Head of caudate nucleus (tissue), 42 donors: ENCODE measurements around the gene GJA4.
A peak's percentile ranks its signal among the peaks of the same experiment; 100 is the strongest.
"Not testable (repeated sequence)": the region's sequence is repeated elsewhere in the genome, so short reads cannot be mapped to it uniquely, and the experiment has no call there.

Experiments used
- DNase-seq, 42 donors: peaks; one replicate each; pipeline versions ENCODE4 v3.0.0 to v3.0.0-alpha.2; 2020 to 2021; ENCODE audit warnings: mixed read lengths in 7 of 42
- intact Hi-C: fragments of 100-400 bp; cut with DNase I; formaldehyde crosslinking; loops from one replicate; pipeline ENCODE4 v1.15.0; 2022

GJA4 gene

GRCh38 chr1:34762474-34763141, 30.2 kb upstream of the GJA4 start:
- intact Hi-C loops = no loop called here
- DNase-seq = no peak

DNA sequence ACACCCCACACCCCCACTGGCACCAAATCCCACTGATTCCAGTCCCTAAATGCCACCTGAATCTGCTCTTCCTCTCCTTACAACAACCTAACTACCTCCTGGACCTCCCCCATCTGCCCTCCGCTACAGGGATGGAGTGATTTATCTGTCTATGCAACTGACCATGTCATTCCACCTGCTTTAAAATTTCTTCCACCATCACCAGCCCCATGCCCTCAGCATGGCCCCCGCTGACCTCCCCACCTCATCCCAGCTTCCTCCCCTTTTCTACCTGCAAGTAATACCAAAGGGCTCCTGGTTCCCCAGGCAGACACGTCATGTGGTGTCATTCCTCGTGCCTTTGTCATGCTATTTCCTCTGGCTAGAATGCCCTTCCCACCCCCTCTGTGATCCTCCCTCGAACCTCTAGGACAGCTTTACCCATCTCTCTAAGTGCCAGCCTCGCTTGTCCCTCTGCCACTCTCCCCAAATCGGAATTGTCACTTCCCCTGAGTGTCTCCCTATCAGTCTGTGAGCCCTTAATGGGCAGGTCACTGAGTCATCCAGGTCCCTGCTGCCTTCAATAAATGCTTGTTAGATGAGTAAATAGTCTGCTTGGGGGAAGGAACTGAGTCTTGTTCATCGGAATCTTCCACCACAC, 29.5 kb upstream of the GJA4 start:
- DNase-seq = no peak

DNA sequence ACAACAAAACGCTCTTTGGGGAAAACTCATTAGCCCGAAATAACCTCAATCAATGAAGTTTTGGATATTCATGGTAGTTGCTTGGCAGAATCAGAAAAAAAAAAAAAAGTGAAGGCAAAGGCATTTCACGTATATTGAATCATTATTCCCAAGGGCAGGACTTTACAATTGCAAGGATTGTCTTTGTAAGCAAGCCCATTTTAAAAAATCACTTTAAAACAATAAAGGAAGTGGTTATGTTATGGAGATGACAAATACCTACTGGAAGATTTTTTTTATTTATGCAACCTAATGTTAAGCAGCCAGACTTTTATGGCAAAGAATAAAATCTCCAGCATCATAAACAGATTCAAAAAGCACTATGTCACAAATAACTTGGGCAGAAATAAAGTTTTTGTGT, 23.9 kb upstream of the GJA4 start:
- DNase-seq = no peak
- intact Hi-C loops = no loop called here

More for the DNA sequence above, 29.5 kb upstream of the GJA4 start:
- intact Hi-C loops = no loop called here

GRCh38 chr1:34770891-34771504, 21.8 kb upstream of the GJA4 start:
- DNase-seq = peak in 34 of 42 donors; percentile 12 to 92 (median 62)
- intact Hi-C loops = no loop called here

DNA sequence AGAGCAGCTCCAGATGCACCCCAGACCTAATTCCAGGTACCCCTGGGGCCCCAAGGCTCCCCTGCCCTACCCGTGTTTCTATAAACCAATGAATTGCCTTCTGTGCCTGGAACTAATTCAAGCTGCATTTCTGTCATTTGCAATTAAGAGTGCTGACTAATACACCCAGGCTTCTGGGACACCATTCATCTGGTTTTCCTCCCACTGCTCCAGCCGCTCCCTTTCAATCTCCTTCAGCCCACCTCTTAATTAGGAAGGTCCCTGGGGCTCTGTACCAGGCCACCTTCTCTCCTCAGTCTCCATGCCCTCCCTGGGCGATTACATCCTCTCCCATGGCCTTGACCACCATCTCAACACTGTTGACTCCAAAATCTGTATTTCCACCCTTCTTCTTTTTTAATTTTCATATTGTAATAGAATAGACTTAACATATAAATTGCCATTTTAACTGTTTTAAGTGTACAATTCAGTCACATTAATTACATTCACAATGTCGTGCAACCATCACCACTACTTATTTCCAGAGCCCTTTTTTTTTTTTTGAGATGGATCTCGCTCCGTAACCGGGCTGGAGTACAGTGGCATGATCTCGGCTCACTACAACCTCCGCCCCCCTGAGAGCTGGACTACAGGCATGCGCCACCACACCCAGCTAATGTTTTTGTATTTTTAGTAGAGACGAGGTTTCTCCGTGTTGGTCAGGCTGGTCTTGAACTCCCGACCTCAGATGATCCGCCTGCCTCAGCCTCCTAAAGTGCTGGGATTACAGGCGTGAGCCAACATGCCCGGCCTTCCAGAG, 21.0 kb upstream of the GJA4 start:
- peak in 5 of 42 donors; percentile 15 to 60 (median 32) for DNase-seq
- intact Hi-C loops = no loop called here

DNA sequence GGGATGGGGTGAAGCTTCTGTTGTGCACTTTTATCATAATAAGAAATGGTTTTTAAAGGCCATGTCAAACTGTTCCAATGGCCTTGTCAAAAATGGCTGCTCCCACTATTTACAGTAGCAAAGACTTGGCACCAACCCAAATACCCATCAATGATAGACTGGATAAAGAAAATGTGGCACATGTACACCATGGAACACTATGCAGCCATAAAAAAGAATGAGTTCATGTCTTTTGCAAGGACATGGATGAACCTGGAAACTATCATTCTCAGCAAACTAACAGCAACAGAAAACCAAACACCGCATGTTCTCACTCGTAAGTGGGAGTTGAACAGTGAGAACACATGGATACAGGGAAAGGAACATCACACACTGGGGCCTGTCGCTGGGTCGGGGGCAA, 19.7 kb upstream of the GJA4 start:
- intact Hi-C loops, DNase-seq: not testable (repeated sequence)

- intact Hi-C loops = no loop called here
- no peak for DNase-seq
These were observed 17.8 kb upstream of the GJA4 start for GRCh38 chr1:34774957-34775356.

DNA sequence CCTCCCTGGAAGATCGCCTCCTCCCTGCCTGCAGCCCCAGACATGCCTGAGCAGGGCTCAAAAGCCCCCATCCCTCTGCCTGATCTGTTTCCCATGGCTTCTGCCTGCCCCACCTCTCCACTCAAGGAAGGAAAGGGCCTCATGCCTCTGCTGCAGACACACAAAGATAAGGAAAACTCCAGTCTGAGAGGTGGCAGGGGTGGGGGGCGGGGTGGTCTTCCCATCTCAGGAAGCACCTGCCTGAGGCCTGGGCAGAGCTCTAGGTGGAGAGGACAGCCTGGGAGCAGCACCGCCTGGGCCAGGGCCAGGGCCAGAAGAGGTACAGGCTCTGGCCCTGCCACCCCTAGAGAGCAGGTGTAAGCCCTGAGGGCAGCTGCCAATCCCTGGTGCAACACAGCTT, 15.9 kb upstream of the GJA4 start:
- intact Hi-C loops = no loop called here
- no peak for DNase-seq

GRCh38 chr1:34777519-34778321, 15.1 kb upstream of the GJA4 start:
- intact Hi-C loops = no loop called here
- no peak for DNase-seq

GRCh38 chr1:34778381-34778780, 14.4 kb upstream of the GJA4 start:
- intact Hi-C loops = no loop called here
- DNase-seq = no peak

DNA sequence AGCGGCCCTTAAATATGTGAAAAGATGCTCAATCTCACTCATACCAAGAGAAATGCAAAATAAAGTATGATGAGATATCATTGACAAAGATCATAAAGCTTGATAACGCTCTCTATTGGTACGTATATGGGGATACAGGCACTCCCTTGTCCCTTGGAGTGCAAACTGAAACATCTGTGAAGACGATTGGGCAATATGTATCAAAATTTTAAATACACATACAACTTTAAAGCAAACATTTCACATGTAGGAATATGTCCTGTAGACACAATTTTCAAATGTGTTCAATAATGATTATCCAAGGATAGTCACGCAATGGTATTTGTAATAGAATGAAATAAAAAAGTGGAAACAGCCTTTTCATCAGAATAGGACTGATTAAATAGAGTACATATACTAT, 13.8 kb upstream of the GJA4 start:
- no peak for DNase-seq
- intact Hi-C loops = no loop called here

DNA sequence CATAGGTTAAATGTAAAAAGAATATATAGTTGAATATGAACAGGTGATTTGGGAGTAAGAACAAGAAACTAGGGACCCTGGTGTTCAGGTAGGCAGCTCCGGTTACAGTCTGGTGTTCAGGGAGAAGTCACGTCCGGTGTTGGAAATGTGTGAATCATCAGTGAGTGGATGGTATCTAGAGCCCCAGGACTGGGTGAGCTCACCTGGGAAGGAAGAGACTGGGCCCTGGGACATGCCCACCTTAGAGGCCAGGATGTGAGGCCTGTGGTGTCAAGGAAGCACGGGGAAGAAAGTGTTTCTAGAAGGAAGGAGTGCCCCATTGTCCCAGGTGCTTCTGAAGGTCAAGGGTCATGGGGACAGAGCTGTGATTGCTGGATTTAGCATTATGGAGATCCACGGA, 13.3 kb upstream of the GJA4 start:
- peak in 1 of 42 donors; percentile 15 for DNase-seq
- intact Hi-C loops = no loop called here

- intact Hi-C loops = no loop called here
- peak in 2 of 42 donors; percentile 4 to 27 for DNase-seq
These were observed 12.8 kb upstream of the GJA4 start for GRCh38 chr1:34779962-34780361.

DNA sequence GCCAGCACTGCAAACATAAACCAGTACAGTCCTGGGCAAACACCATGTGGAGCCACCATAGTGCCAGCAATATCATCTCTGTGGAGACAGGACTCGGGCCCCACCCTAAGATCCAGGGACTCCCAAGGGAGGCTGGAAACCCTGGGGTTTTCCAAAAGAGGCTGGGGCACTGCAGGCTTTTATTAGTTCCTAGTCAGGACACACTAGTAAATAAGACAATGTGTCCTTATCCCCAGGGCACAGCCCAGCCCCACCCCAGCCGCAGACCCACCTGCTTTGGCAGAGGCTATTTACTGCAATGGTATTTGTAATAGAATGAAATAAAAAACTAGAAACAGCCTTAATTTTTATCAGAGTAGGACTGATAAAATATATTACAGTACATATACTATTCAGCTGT, 12.3 kb upstream of the GJA4 start:
- intact Hi-C loops = no loop called here
- peak in 1 of 42 donors; percentile 39 for DNase-seq

DNA sequence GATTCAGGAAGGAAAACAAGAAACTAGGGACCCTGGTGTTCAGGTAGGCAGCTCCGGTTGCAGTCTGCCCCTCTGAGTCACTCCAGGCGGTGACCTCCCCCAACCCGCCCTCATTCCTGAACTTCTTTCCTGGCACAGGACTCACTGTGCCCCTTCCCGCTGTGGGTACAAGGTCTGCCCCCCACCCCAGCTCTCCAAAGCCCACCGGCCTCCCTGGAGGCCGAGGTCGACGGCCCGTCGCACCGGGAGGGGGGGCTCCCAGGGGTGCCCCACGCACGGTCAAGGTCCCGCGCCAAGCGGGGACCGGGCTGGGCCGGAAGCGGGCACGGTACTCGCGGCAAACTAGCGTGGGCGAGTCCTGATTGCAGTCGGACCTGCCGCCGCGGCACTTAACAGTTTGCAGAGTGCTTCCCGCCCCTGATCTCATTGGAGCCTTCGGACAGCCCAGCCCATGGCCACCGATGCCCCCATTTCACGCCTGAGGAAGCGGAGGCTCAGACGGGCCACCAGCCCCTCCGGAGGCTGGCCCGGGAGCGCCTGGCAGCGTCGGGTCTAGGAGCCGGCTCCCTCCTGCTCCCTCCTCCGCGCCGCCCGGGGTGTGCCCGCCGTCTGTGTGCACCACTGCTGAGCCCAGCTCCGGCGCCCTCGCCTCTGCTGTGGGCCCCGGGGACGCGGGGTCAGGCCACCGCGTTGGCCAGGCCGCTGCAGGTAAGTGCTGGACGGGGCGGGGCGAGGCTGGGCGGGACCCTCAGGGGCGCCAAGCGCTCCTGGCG, 11.5 kb upstream of the GJA4 start, which contains the start of gene GJB3:
TSS of gene GJB3 (plus strand) at position 144 of the 773 bp plus-strand sequence. CDS start 3,549 bp downstream, outside the sequence.
- peak in 4 of 42 donors; percentile 13 to 41 (median 28) for DNase-seq
- intact Hi-C loops = no loop called here

GRCh38 chr1:34781844-34782391, 10.9 kb upstream of the GJA4 start:
- intact Hi-C loops = no loop called here
- DNase-seq = no peak

- peak in 1 of 42 donors; percentile 23 for DNase-seq
- intact Hi-C loops = loop anchor here (5.0 kb wide), 1 partner anchor 83 kb away; no protein-coding TSS in a partner anchor
These were observed 8.0 kb upstream of the GJA4 start for GRCh38 chr1:34784751-34785221.
